Caco-2 (cell line): ENCODE measurements around the gene USP10. TPM values are rescaled to one million over a fixed set of nuclear protein-coding genes. Genes with fewer than 3 reads are reported as not detected.

Experiments
- BruUV-seq: library from RNA; stranded (reverse); fragments of 400-500 nt; replicated peaks from 2 replicates; lab custom pipeline; 2021; lab: Mats Ljungman, UMichigan
- CTCF ChIA-PET: fragments of 300-600 bp; sonication (Branson Sonifier 250); formaldehyde crosslinking; loops from one replicate; lab custom pipeline; 2022; ENCODE audit warnings: antibody characterized with exemption; lab: Charles Lee
- POLR2A ChIA-PET: fragments of 300-600 bp; sonication (Branson Sonifier 250); formaldehyde crosslinking; loops from one replicate; lab custom pipeline; 2022; ENCODE audit warnings: antibody characterized with exemption; lab: Charles Lee
- DNase-seq, 2 experiments: peaks; one replicate each; pipeline versions ENCODE4 v3.0.0 to v3.0.0-alpha.2; 2020 to 2022
- H3K27me3 ChIP-seq: replicated peaks from 2 replicates; pipeline ENCODE4 v1.6.0; 2011; ENCODE audit warnings: low read length; ENCODE audit not compliant: control insufficient read depth, insufficient read depth
- H3K36me3 ChIP-seq: 2 replicates; pipeline ENCODE4 v1.5.1; 2011; ENCODE audit warnings: low read length; ENCODE audit not compliant: control insufficient read depth, insufficient read depth
- H3K4me1 ChIP-seq: fragments of 250-450 bp; sonication (Bioruptor Pico); 2 replicates; pipeline ENCODE4 v1.5.1; 2020; ENCODE audit warnings: mild to moderate bottlenecking
- H3K4me3 ChIP-seq: 2 replicates; pipeline ENCODE4 v1.5.1; 2011; ENCODE audit warnings: low read depth, mild to moderate bottlenecking, control low read depth, low read length
- H3K9me3 ChIP-seq: fragments of 250-450 bp; sonication (Bioruptor Pico); 2 replicates; pipeline ENCODE4 v1.5.1; 2020; ENCODE audit warnings: mild to moderate bottlenecking, moderate library complexity
- H3K27ac Mint-ChIP-seq: one replicate; pipeline ENCODE4 v1.8.0; 2022; ENCODE audit warnings: mixed read lengths; ENCODE audit not compliant: unreplicated experiment
- H3K27me3 Mint-ChIP-seq: one replicate; pipeline ENCODE4 v1.8.0; 2022; ENCODE audit warnings: mixed read lengths; ENCODE audit not compliant: insufficient read depth, unreplicated experiment
- H3K36me3 Mint-ChIP-seq: one replicate; pipeline ENCODE4 v1.8.0; 2022; ENCODE audit warnings: mild to moderate bottlenecking, mixed read lengths; ENCODE audit not compliant: insufficient read depth, unreplicated experiment
- H3K4me1 Mint-ChIP-seq: one replicate; pipeline ENCODE4 v1.8.0; 2022; ENCODE audit warnings: low read depth, mixed read lengths; ENCODE audit not compliant: unreplicated experiment
- H3K4me3 Mint-ChIP-seq: one replicate; pipeline ENCODE4 v1.8.0; 2022; ENCODE audit warnings: mild to moderate bottlenecking, moderate library complexity, mixed read lengths; ENCODE audit not compliant: unreplicated experiment
- H3K9me3 Mint-ChIP-seq: one replicate; pipeline ENCODE4 v1.8.0; 2022; ENCODE audit warnings: mixed read lengths; ENCODE audit not compliant: unreplicated experiment
- intact Hi-C: fragments of 100-400 bp; cut with micrococcal nuclease; formaldehyde crosslinking; loops from one replicate; pipeline ENCODE4 v1.10.0; 2022; ENCODE audit not compliant: unreplicated experiment
- total RNA-seq: library from RNA; stranded (reverse); gene quantifications from 2 replicates; pipeline ENCODE4 v1.2.3, GENCODE V29; 2022
- TF ChIP-seq, protein P1 (sequence below), 2 experiments: fragments of 200-600 bp in 1 of 2; IDR thresholded peaks; 1 replicate in 1 of 2; 2 replicates in 1 of 2; pipeline versions ENCODE4 v1.5.1 to v1.8.0; 2011 to 2022; ENCODE audit warnings: antibody characterized with exemption in 1 of 2, control low read depth in 1 of 2, inconsistent platforms in 1 of 2, low read depth in 1 of 2, low read length in 1 of 2, mild to moderate bottlenecking in 1 of 2, moderate library complexity in 1 of 2; ENCODE audit not compliant: insufficient read depth in 1 of 2, severe bottlenecking in 1 of 2, unreplicated experiment in 1 of 2

USP10 gene
- total RNA-seq, 1 experiment from 2014 or later: 147 TPM

- no peak overlapping the region for H3K4me3 ChIP-seq
- 0 out of 2 replicates have a peak, but pooled peaks cover 8% of the 10 kb centered on the region for H3K4me1 ChIP-seq
- Mint-ChIP-seq H3K4me3 (no peak overlapping the region), H3K9me3 (no peaks in the 10 kb centered on the region), H3K4me1 (peaks cover 13% of the 10 kb centered on the region), H3K27ac (no peak overlapping the region), H3K27me3 (peaks cover 18% of the 10 kb centered on the region), H3K36me3 (no peaks in the 10 kb centered on the region)
- H3K27me3 ChIP-seq: peaks cover 4% of the 10 kb centered on the region
- intact Hi-C loops: no loop called here
- DNase-seq: no peak
- BruUV-seq: no TSS peak
- POLR2A ChIA-PET: no interaction called here
- CTCF ChIA-PET: no interaction called here
- H3K9me3 ChIP-seq: peaks cover 5% of the 10 kb centered on the region; the same call in 1 of the 2 replicates
- no peaks in the 10 kb centered on the region for H3K36me3 ChIP-seq
- TF ChIP-seq, protein P1, sequence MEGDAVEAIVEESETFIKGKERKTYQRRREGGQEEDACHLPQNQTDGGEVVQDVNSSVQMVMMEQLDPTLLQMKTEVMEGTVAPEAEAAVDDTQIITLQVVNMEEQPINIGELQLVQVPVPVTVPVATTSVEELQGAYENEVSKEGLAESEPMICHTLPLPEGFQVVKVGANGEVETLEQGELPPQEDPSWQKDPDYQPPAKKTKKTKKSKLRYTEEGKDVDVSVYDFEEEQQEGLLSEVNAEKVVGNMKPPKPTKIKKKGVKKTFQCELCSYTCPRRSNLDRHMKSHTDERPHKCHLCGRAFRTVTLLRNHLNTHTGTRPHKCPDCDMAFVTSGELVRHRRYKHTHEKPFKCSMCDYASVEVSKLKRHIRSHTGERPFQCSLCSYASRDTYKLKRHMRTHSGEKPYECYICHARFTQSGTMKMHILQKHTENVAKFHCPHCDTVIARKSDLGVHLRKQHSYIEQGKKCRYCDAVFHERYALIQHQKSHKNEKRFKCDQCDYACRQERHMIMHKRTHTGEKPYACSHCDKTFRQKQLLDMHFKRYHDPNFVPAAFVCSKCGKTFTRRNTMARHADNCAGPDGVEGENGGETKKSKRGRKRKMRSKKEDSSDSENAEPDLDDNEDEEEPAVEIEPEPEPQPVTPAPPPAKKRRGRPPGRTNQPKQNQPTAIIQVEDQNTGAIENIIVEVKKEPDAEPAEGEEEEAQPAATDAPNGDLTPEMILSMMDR (IDR thresholded peaks at IDR 0.05; ENCODE audit: insufficient read depth in 1 of 2, low read depth in 1 of 2, low read length in 1 of 2, severe bottlenecking in 1 of 2, unreplicated experiment in 1 of 2): no peak
Observed at GRCh38 chr16:84816023-84816422, 116.2 kb downstream of the USP10 start.

- no TSS peak for BruUV-seq
- ChIA-PET CTCF (no interaction called here), POLR2A (interaction anchor here (0.6 kb wide), 1 partner anchor 98 kb away, joined by 3 read pairs; no protein-coding TSS in a partner anchor)
- Histone ChIP-seq H3K27me3 (peaks cover 6% of the 10 kb centered on the region), H3K4me1 (0 out of 2 replicates have a peak, but pooled peaks cover 8% of the 10 kb centered on the region), H3K36me3 (no peaks in the 10 kb centered on the region), H3K4me3 (no peak overlapping the region), H3K9me3 (peaks cover 5% of the 10 kb centered on the region; the same call in 1 of the 2 replicates)
- no peak overlapping the region for H3K4me3 Mint-ChIP-seq
- TF ChIP-seq, protein P1 (IDR thresholded peaks at IDR 0.05; ENCODE audit: insufficient read depth in 1 of 2, low read depth in 1 of 2, low read length in 1 of 2, severe bottlenecking in 1 of 2, unreplicated experiment in 1 of 2): no peak
- DNase-seq: no peak
- H3K36me3 Mint-ChIP-seq: no peaks in the 10 kb centered on the region
- no peak overlapping the region for H3K27ac Mint-ChIP-seq
- H3K27me3 Mint-ChIP-seq: peaks cover 19% of the 10 kb centered on the region
- H3K4me1 Mint-ChIP-seq: peaks cover 13% of the 10 kb centered on the region
- H3K9me3 Mint-ChIP-seq: no peaks in the 10 kb centered on the region
- intact Hi-C loops: no loop called here
Observed at GRCh38 chr16:84816485-84816884, 116.7 kb downstream of the USP10 start.

- 0 out of 2 replicates have a peak, but pooled peaks cover 8% of the 10 kb centered on the region for H3K4me1 ChIP-seq
- Mint-ChIP-seq H3K27me3 (peaks cover 25% of the 10 kb centered on the region), H3K36me3 (no peaks in the 10 kb centered on the region), H3K4me3 (no peak overlapping the region), H3K9me3 (no peaks in the 10 kb centered on the region), H3K27ac (no peak overlapping the region), H3K4me1 (peaks cover 13% of the 10 kb centered on the region)
- H3K4me3 ChIP-seq: no peak overlapping the region
- ChIA-PET CTCF (interaction anchor here (0.6 kb wide), 1 partner anchor 307 kb away, joined by 4 read pairs; no protein-coding TSS in a partner anchor), POLR2A (interaction anchor here (0.6 kb wide), 1 partner anchor 97 kb away, joined by 3 read pairs; no protein-coding TSS in a partner anchor)
- DNase-seq: no peak
- intact Hi-C loops: no loop called here
- peaks cover 6% of the 10 kb centered on the region for H3K27me3 ChIP-seq
- H3K36me3 ChIP-seq: no peaks in the 10 kb centered on the region
- TF ChIP-seq, protein P1 (IDR thresholded peaks at IDR 0.05; ENCODE audit: insufficient read depth in 1 of 2, low read depth in 1 of 2, low read length in 1 of 2, severe bottlenecking in 1 of 2, unreplicated experiment in 1 of 2): no peak
- H3K9me3 ChIP-seq: peaks cover 5% of the 10 kb centered on the region; the same call in 1 of the 2 replicates
- BruUV-seq: no TSS peak
Observed at GRCh38 chr16:84817206-84817605, 117.4 kb downstream of the USP10 start.
